Testis (tissue), 3 donors: ENCODE measurements around the gene PIK3C3. TPM values are rescaled to one million over a fixed set of nuclear protein-coding genes. Genes with fewer than 3 reads are reported as not detected.

ENCODE experiments used
- DNase-seq: peaks from one replicate; pipeline ENCODE4 v3.0.0-alpha.2; 2019
- H3K27ac ChIP-seq, 2 donors: fragments of 200-600 bp; sonication (generic); one replicate each; pipeline ENCODE4 v1.5.1; 2019
- H3K27me3 ChIP-seq: fragments of 200-600 bp; sonication (generic); one replicate; pipeline ENCODE4 v1.5.1; 2019
- H3K36me3 ChIP-seq: fragments of 200-600 bp; sonication (generic); one replicate; pipeline ENCODE4 v1.5.1; 2017; ENCODE audit warnings: low read depth; ENCODE audit errors: missing control alignments
- H3K4me1 ChIP-seq: fragments of 200-600 bp; sonication (generic); one replicate; pipeline ENCODE4 v1.5.1; 2019
- H3K4me3 ChIP-seq, 2 donors: fragments of 200-600 bp; sonication (generic); one replicate each; pipeline ENCODE4 v1.5.1; 2017 to 2019
- H3K9me3 ChIP-seq: fragments of 200-600 bp; sonication (generic); one replicate; pipeline ENCODE4 v1.5.1; 2017
- CTCF ChIP-seq, 3 experiments: fragments of 450-650 bp in 2 of 3; fragments of 200-600 bp in 1 of 3; sonication (generic) in 1 of 3; IDR thresholded peaks; one replicate each; pipeline ENCODE4 v1.5.1; 2016 to 2019; ENCODE audit warnings: antibody characterized with exemption in 3 of 3, mild to moderate bottlenecking in 2 of 3, moderate library complexity in 1 of 3
- POLR2A ChIP-seq: fragments of 450-650 bp; IDR thresholded peaks from one replicate; pipeline ENCODE4 v1.6.1; 2017; ENCODE audit warnings: antibody characterized with exemption, mild to moderate bottlenecking, moderate library complexity
- WGBS, 2 donors: methylation state at CpG; one replicate each; pipeline ENCODE4 v1.1.5; 2018; 5-methylcytosine and 5-hydroxymethylcytosine counted together
- intact Hi-C: fragments of 100-400 bp; cut with DNase I; formaldehyde crosslinking; loops from one replicate; pipeline ENCODE4 v1.15.1; 2023; ENCODE audit warnings: low total_unique reads
- polyA plus RNA-seq: library from polyadenylated mRNA; stranded (reverse); fragments of 350-450 nt; fragmentation: Illumina TruSeq; extraction: RNeasy Lipid Tissue Mini Kit (QIAGEN cat#74804); gene quantifications from one replicate; pipeline ENCODE4 v1.2.3, GENCODE V29; 2014; ENCODE audit warnings: low read depth, low replicate concordance; ENCODE audit not compliant: insufficient read depth
- total RNA-seq, 2 donors: library from RNA; depleted of rRNA; stranded (reverse); fragments of >200 nt; gene quantifications; one replicate each; pipeline ENCODE4 v1.2.3, GENCODE V29; 2016

Gene PIK3C3
- total and polyA plus RNA-seq, 3 donors from 2014 or later: 56.8 to 94.1 (median 75.1) TPM

- DNase-seq: no peak
- Histone ChIP-seq H3K36me3 (no peaks in the 10 kb centered on the region), H3K27ac (no peak overlapping the region), H3K4me1 (no peaks in the 10 kb centered on the region), H3K9me3 (no peaks in the 10 kb centered on the region), H3K27me3 (no peaks in the 10 kb centered on the region), H3K4me3 (no peak overlapping the region)
- TF ChIP-seq CTCF (IDR thresholded peaks at IDR 0.05): no peak
- intact Hi-C loops: no loop called here
Measured at GRCh38 chr18:41932899-41933298, 22.1 kb upstream of the PIK3C3 start.

- intact Hi-C loops: no loop called here
Measured at GRCh38 chr18:41933778-41934177, 21.3 kb upstream of the PIK3C3 start.

GRCh38 chr18:41936471-41937134, 18.4 kb upstream of the PIK3C3 start:
- Histone ChIP-seq H3K27me3 (no peaks in the 10 kb centered on the region), H3K27ac (peak overlapping the region in 1 of 2 donors; percentile 45), H3K4me1 (no peaks in the 10 kb centered on the region), H3K4me3 (no peak overlapping the region), H3K36me3 (no peaks in the 10 kb centered on the region), H3K9me3 (no peaks in the 10 kb centered on the region)
- TF ChIP-seq CTCF (IDR thresholded peaks at IDR 0.05) (no peak), POLR2A (no peak)
- intact Hi-C loops: no loop called here
- WGBS, 2 donors: 33 to 42% methylated on average over 2 of the region's 2 CpGs
- DNase-seq: no peak

More at GRCh38 chr18:41933778-41934177, 21.3 kb upstream of the PIK3C3 start:
- no peak for DNase-seq
- WGBS, 2 donors: 87 to 94% methylated on average over 4 of the region's 4 CpGs
- Histone ChIP-seq H3K27me3 (no peaks in the 10 kb centered on the region), H3K27ac (no peak overlapping the region), H3K9me3 (no peaks in the 10 kb centered on the region), H3K36me3 (no peaks in the 10 kb centered on the region), H3K4me1 (no peaks in the 10 kb centered on the region), H3K4me3 (no peak overlapping the region)
- TF ChIP-seq CTCF (IDR thresholded peaks at IDR 0.05) (no peak), POLR2A (no peak)

- no peaks in the 10 kb centered on the region for H3K9me3 ChIP-seq
- TF ChIP-seq CTCF (IDR thresholded peaks at IDR 0.05) (no peak), POLR2A (no peak)
- DNase-seq: no peak
- intact Hi-C loops: no loop called here
- H3K36me3 ChIP-seq: no peaks in the 10 kb centered on the region
- H3K4me1 ChIP-seq: no peaks in the 10 kb centered on the region
- no peaks in the 10 kb centered on the region for H3K27me3 ChIP-seq
- no peak overlapping the region for H3K4me3 ChIP-seq
- WGBS, 2 donors: 95 to 96% methylated on average over 2 of the region's 2 CpGs
- H3K27ac ChIP-seq: no peak overlapping the region
Measured at GRCh38 chr18:41938445-41938844, 16.6 kb upstream of the PIK3C3 start.

GRCh38 chr18:41939326-41939725, 15.7 kb upstream of the PIK3C3 start:
- Histone ChIP-seq H3K4me3 (no peak overlapping the region), H3K27ac (no peak overlapping the region), H3K27me3 (no peaks in the 10 kb centered on the region), H3K9me3 (no peaks in the 10 kb centered on the region), H3K4me1 (no peaks in the 10 kb centered on the region), H3K36me3 (no peaks in the 10 kb centered on the region)
- TF ChIP-seq CTCF (IDR thresholded peaks at IDR 0.05) (no peak), POLR2A (no peak)
- intact Hi-C loops: no loop called here
- no peak for DNase-seq
- 61 to 78% methylated on average over 1 of the region's 1 CpG for WGBS, 2 donors
